IPS-11a (cell line): Measurements from ENCODE around the gene SIVA1.
A peak's percentile ranks its signal among the peaks of the same experiment; 100 is the strongest.

Experiments
- H3K4me3 ChIP-seq: one replicate; pipeline ENCODE4 v1.5.1; 2013; ENCODE audit warnings: low read depth, low read length, control low read depth

The SIVA1 gene

GRCh38 chr14:104795781-104796686 lies 43.1 kb downstream of the SIVA1 start:
- H3K4me3 ChIP-seq, result peak overlapping the region; percentile 41

DNA sequence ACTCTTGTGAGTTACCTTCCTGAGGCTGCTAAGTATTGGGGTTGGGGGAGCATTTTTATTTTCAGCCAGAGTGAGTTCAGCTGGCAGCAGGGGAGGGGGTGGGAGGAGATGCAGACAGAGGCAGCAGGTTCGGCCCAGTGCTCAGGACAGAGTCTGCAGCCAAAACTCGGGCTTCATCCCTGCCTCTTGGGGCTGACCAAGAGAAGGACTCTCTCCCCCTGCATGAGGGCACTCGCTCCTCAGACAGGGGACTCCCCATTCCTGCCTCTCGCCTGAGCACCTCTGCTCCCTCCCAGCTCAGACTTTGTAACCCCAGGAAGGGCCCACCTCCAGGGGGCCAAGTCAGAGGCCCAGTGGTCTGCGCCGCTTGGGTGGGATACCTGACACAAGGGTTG lies 43.7 kb downstream of the SIVA1 start:
- H3K4me3 ChIP-seq, result no peak overlapping the region

DNA sequence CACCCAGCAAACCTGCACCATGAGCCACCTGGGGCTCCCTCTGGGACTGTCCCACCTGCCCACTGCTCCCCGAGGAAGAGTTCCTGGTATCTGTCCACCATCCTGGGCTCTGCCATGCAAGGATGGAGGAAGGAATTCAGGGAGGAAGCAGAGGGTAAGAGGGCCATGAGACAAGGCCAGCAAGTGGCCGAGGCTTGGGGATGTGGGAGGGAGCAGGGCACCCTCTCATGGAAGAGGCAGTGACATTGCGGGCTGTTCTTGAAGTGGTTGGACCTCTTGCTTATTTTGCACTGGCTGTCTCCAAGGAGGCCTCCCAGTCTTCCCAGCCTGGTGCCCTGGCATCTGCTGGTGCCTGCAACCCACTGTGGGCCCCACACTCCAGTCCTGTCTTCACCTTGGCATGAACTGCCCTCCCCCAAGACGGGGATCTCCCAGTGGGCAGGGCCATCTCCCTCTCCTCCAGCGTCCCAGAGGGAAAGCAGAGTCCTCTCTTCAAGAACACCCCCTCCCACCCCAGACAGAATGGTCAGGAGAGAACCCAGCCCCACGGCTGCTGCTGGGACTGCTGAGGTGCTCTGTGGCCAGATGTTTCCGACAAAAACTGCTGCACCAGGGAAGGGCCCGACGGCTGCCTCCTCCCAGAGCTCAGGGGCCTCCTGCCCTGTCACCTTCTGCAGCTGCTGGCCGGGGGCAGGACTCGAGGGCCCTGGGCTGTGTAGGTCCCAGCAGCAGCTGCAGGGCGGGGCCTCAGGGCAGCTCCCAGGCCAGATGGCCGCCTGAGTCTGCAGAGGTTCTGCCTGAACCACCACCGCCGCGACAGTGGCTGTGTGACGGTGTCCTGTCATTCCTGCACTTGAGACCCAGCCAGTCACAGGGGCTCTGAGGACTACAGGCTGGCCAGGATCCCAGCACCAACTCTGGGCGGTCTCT lies 44.4 kb downstream of the SIVA1 start:
- no peak overlapping the region for H3K4me3 ChIP-seq

- H3K4me3 ChIP-seq, result no peak overlapping the region
Observed at GRCh38 chr14:104798300-104799243, 45.6 kb downstream of the SIVA1 start.

DNA sequence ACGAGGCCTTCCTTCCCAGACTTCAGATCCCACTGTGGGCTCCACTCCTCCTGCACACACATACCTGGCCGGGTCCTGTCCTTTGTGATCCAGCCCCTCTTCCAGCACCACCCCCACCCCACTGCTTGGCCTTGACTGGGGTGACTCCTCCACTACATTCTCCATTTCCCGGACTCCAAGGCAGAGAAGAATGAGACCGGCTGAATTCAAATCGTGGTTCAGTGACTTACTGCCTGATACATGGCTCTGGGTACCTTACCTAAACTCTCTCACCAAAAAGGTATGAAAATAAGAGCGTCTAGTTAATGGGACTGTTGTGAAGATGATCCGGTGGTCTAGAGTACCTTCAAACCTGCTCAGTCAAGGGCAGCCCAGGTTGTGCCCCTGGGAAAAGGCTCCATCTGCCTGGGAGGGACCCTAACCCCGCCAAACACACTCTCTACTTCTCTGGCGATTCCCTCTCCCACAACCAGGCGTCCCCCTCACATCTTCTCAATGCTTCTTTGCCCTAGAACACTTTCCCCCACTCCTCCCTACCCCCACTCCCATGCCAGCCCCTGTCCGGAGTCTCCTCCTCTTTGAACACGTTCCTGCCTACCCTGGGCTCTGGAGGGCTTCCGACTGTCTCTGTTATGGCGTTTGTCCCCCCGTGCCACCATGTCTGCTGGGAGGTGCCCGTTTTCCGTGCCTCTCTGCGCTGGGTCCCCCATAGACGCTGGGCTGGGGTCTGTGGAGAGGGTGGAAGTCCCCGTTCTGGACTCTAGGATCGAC lies 46.5 kb downstream of the SIVA1 start:
- peak overlapping the region; percentile 83 for H3K4me3 ChIP-seq

GRCh38 chr14:104800015-104800770 lies 47.2 kb downstream of the SIVA1 start:
- peak overlapping the region; percentile 83 for H3K4me3 ChIP-seq

GRCh38 chr14:104800771-104801519 lies 48.0 kb downstream of the SIVA1 start, which contains the start of gene ZBTB42:
TSS of gene ZBTB42 (plus strand) at chr14:104801101. CDS start at chr14:104801198, 97 bp downstream.
- H3K4me3 ChIP-seq, result peak within 1 kb of the TSS; percentile 83

- peak overlapping the region; percentile 51 for H3K4me3 ChIP-seq
Observed at GRCh38 chr14:104801520-104802393, 48.8 kb downstream of the SIVA1 start.

DNA sequence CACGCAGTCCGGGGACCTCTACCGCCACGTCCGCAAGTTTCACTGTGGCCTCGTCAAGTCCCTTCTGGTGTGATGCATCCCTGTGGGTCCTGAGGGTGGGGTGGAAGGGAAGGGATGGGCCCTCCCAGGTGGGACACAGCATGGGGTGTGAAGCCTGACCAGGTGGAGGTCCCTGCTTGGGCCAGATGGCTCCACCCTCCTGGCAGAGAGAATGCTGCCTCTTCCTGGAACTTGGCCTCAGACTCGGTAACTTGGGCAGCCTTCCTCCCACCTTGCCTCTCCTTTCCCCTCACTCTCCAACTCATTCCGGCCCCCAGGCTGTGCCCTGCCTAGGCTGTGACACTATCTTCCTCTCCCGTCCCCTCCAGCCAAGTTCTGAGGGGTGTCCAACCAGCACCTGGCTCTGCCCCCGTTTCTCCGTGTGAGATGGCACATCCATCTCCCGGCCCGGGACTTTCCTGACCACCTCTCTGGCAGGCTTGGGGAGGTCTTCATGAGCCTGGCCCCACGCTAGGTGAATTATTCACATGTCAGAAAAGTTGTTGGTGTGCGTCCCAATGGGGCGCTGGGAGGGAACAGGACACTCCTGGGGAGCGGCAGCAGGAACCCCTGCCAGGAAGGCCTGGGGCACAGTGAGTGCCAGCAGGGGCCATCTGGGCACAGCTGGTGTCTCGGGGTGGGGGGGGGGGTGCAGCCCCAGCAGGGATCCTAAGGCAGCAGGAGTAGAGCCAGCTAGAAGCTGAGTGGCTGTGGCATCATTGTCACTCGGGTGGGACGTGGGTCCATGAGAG lies 49.6 kb downstream of the SIVA1 start:
- no peak overlapping the region for H3K4me3 ChIP-seq

GRCh38 chr14:104803280-104803911 lies 50.4 kb downstream of the SIVA1 start:
- H3K4me3 ChIP-seq, result no peak overlapping the region

DNA sequence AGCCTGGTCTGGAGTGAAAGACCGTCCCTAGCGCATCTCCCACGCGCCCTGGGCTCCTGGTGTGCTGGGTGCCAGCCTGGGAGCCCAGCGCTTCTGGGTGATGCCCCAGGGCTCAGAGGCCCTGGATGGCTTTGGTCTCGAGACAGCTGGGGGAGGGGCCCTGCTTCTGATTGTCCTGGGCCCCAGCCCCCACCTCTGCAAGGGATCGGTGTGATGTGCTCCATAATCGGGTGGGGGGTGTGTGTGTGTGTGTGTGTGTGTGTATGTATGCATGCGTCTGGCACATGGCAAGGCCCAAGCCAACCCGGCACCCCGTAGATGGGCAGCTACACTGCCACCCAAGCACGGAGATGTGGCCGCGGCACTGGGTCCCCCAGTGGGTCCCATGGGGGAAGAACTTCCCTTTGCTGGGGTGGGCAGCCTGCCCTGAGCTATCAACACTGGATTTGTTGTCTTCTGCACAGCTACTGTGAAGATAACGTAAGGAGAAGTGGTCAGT lies 51.0 kb downstream of the SIVA1 start:
- H3K4me3 ChIP-seq, result no peak overlapping the region

GRCh38 chr14:104804481-104805325 lies 51.8 kb downstream of the SIVA1 start:
- no peak overlapping the region for H3K4me3 ChIP-seq

- H3K4me3 ChIP-seq, result no peak overlapping the region
Observed at GRCh38 chr14:104805326-104805678, 52.4 kb downstream of the SIVA1 start.

DNA sequence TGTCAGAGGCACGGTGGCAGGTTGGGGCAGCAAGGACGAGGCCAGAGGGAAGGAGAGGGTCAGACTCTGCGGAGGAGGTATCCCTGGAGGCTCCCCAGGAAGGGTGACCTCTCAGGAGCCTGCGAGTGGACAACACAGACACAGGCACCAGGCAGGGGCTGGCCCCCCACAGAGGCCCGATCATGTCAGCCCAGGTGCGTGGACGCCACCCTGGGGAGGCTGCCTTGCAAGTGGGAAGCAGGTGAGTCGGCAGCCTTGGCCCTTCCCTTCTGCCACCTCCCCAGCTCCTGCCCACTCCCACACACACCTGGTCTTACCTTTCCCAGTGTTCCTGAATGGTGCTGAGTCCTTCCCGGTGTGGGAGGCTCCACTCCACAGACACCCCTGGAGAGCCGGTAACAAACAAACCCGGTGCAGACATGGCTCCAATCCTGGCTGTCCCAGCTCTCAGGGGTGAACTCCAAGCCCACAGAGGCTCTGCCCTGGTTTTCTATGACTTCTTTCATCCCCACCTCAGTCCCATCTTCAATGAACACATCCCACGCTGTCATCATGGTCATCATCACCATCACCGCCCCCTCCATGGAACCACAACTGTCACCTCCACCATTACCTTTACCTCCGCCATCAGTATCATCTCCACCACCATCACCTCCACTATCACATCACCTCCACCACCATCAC lies 53.1 kb downstream of the SIVA1 start:
- H3K4me3 ChIP-seq, result no peak overlapping the region
